Caki2 (cell line): ENCODE data around the gene SETD7. TPM values are rescaled to one million over a fixed set of nuclear protein-coding genes. Genes with fewer than 3 reads are reported as not detected.

Experiments used
- DNase-seq: peaks from one replicate; pipeline ENCODE4 v3.0.0-alpha.2; 2015; ENCODE audit warnings: low read depth
- in situ Hi-C: cut with HindIII; loops from 2 replicates; pipeline ENCODE4 v1.10.0; 2016; ENCODE audit warnings: low sequenced_read_pairs, low pct_unique_long_range_greater_than_20kb, mixed read lengths
- total RNA-seq: library from RNA; depleted of rRNA; stranded (reverse); fragments of >200 nt; shearing (Covaris generic); gene quantifications from 2 replicates; pipeline ENCODE4 v1.2.3, GENCODE V29; 2014; ENCODE audit warnings: low replicate concordance

Gene SETD7
- total RNA-seq, 1 experiment from 2014 or later = 28.7 TPM

GRCh38 chr4:139581096-139581495 lies 25.1 kb upstream of the SETD7 start:
- in situ Hi-C loops = no loop called here
- no peak for DNase-seq

- no peak for DNase-seq
- in situ Hi-C loops = no loop called here
Measured at GRCh38 chr4:139576219-139576618, 20.2 kb upstream of the SETD7 start.

DNA sequence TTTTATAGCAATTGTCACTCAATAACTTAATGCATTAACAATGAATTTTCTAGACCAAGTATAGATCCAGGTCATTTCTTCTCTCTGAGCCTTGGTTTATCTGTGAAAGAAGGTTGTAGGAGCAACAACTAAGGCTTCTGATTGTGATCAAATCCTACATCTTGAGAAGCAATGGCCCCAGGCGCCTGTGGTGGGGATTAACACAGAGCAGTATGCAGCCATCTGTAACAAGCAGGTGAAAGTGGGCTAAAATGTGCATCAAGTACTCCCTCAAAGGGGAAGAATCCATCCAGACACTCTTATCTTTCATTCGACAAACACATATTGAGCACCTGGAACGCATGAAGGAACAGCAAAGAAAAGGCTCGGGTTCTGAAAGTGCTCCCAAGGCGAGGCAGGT lies 19.1 kb upstream of the SETD7 start:
- DNase-seq = no peak
- in situ Hi-C loops = no loop called here

DNA sequence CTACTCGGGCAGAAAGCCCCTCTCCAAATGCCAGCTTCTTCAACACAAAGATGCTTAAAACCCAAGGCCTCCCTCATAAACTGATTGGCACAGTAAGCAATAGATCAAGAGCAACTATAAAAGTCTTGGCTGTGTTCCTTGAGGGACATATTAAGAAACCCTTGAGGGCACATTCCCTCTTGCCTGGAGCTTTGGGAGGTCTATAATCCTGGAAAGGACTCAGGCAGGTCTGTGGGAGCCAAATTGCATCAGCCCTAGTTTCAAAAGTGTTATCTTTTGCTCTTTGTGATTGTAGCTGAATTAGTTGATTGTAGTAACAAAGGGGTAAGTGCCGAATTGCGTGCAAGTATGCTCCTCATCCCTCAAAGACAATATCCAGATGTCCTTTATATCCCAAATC lies 18.6 kb upstream of the SETD7 start:
- no peak for DNase-seq
- in situ Hi-C loops = no loop called here

DNA sequence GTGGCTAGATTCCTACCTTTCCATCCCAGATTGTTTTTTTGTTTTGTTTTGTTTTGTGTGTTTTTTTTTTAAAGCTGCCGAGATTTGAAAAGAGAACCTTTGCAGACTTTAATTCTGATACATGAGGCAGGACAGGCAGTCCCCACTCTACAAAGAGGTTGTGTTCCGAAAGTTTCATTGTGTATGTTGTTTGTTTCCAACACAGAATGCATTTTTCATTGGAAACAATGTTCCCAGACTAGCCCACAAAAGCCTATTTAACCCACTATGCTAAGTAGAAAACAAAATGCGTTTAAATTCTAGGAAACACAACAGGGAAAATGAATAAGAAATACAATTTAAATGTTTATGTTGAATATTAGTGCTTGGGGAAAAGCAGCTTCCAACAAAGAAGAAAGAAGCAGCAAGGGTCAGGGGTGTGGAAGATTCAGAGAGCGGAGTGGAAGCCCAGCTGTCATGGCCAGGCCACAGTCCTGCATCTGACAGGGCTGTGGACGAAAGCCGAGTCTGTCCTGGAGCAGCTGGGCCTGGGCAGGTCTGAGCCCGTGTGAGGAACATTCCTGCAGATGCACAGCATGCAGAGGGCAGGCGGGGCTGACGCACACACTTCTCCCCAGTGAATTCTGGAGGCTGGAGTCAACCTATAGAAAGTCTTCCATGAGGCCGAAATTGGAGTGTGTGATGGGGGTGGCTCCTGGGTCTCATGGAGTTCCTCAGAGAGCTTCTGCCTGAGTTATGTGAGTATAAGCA lies 12.4 kb upstream of the SETD7 start:
- in situ Hi-C loops = no loop called here
- no peak for DNase-seq

GRCh38 chr4:139567159-139567870 lies 11.3 kb upstream of the SETD7 start:
- DNase-seq = no peak
- in situ Hi-C loops = no loop called here

DNA sequence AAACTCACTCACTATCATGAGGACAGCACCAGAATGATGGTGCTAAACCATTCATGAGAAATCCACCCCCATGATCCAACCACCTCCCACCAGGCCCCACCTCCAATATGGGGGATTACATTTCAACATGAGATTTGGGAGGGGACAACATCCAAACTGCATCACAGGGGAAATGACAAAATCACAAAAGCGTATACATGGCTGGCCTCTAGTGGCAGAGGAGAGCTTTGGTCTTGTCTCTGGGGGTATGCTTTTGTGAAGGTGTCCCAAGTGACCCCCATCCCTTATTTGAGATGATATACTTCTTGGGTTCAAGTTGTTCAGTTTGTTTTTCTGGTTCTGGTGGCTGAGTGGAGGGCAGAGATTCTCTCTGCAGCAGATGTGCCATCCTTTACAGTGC lies 8.5 kb upstream of the SETD7 start:
- no peak for DNase-seq
- in situ Hi-C loops = no loop called here

GRCh38 chr4:139563515-139563914 lies 7.5 kb upstream of the SETD7 start:
- in situ Hi-C loops = no loop called here
- DNase-seq = no peak

- no peak for DNase-seq
Measured at GRCh38 chr4:139562839-139563238, 6.8 kb upstream of the SETD7 start.

GRCh38 chr4:139562067-139562684 lies 6.2 kb upstream of the SETD7 start:
- in situ Hi-C loops = no loop called here
- no peak for DNase-seq

More at GRCh38 chr4:139562839-139563238, 6.8 kb upstream of the SETD7 start:
- in situ Hi-C loops = no loop called here

DNA sequence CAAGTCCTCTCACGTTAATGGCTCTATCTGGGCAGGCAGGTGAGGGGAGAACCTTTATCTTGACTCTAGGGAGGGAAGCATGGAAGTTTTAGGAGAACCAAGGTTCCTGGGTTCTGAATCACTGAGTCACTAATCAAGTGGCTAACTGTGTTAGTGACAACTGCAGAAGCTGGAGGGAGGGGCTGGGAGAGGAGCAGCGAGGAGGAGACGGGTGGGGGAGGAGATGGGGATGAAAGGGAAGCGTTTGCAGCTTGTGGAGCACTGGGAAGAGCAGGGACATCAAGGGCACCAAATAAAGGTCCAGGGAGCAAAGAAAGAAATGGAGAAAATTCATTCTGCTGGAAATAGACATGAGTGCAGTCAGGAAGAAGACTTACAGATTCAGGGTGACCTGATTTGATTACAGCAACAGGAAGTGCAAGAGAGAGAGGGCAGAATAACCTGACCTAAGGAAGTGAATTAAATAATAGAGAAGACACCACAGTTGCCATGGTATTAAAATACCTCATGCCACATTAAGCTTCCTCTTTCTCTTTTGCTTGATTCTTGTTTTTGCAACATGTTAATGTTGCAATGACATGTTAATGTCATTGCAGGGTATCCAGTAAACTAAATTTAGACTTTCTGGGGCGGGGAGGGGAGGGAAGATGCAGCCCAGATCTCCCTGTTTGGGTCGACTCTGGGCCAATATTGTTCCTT lies 4.5 kb upstream of the SETD7 start:
- DNase-seq = peak; percentile 14
- in situ Hi-C loops = no loop called here

DNA sequence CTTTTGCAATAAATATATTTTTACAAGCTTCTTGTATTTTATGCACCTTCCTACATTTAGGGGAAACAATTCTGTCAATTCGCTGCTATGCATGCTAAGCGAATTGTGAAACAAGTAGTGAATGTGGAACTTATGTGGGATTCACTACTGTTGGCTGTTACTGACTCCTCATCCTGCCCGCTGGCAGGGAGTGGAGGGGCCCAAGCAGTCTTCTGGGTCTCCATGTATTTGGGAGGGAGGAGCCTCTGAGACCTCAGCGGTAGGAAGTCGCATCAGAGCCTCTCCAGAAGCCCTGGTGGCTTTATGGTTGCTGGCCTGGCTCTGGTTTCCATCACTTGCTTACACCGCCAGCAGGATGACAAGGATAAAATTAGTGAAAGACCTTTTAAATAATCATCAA lies 3.7 kb upstream of the SETD7 start:
- in situ Hi-C loops = no loop called here
- no peak for DNase-seq

- in situ Hi-C loops = no loop called here
- DNase-seq = no peak
Measured at GRCh38 chr4:139559089-139559479, 3.1 kb upstream of the SETD7 start.

GRCh38 chr4:139558235-139559088 lies 2.4 kb upstream of the SETD7 start:
- in situ Hi-C loops = no loop called here
- no peak for DNase-seq

DNA sequence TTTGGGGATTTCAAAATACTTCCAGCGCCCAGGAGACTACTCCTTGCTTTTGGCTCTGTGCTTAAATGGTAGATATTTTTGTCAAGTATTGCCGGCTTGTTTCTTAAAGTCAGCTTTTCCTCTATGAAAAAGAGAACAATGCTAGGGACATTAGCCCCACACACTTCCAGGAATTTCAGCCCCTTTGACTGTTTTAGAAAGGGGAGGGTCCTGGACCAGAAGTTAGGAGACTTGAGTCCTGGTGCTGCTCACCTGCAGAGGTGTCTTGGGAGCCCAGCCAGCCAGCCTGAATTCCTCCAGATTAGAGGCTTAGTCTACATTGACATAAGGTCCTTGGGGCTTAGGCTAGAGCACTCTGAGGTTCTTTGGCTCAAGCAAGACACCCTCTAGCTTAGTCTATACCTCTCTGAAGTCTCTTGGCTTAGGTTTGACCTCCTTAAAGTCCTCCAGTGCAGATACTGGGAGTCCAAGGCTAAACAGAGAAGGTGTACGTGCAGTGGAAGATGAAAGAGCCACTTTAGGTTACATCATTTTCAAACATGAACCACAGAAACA lies 1.6 kb upstream of the SETD7 start:
- in situ Hi-C loops = no loop called here
- DNase-seq = no peak

GRCh38 chr4:139556724-139557555 lies 921 bp upstream of the SETD7 start:
- in situ Hi-C loops = no loop called here

GRCh38 chr4:139555705-139556070 lies 331 bp downstream of the SETD7 start:
- no peak for DNase-seq
- in situ Hi-C loops = no loop called here

More at GRCh38 chr4:139556724-139557555, 921 bp upstream of the SETD7 start:
- peak; percentile 68 for DNase-seq
